ENCODE measurements around the gene GALNT16.
"Not testable (repeated sequence)": the region's sequence is repeated elsewhere in the genome, so short reads cannot be mapped to it uniquely, and the experiment has no call there.

Gene GALNT16

GRCh38 chr14:69260190-69260860, 367 bp downstream of the GALNT16 start:
- no peak for DNase-seq (ENCODE audit: low read depth)

DNA sequence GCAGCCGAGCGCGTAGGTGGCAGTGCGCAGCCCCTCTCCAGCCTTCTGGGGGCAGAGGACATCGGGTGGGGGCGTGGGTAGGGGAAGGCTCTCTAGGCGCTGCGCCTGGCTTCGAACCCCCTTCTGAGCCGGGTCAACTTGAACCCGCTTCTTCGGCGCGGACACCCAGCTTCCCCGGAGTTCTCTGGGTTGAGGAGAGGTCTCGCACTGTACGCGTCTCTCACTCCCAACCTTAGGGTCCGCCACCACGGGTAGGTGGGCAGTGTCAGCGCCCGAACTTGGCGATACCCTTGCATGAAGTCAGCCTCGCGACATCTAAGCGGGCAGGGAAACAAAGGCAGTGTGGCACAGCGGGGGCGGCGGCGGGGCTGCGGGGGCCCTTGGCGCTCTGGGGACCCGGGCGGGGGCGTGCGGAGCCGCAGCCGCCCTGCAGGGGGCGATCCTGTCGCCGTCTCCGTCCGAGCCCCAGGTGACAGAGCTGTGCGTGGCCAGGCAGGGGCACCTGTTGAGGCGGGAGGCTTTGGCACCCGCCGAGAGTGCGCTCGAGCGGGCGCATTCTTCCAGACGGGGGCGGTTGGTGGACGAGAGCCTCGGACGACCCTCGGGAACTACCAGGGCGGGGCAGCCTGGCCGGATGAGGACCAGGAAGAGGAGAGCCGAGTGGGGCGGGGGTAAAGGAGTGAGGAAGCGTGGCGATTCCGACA, 1.1 kb downstream of the GALNT16 start:
- DNase-seq (ENCODE audit: low read depth): peak; percentile 15

GRCh38 chr14:69261761-69262331, 1.9 kb downstream of the GALNT16 start:
- no peak for DNase-seq (ENCODE audit: low read depth)

- DNase-seq (ENCODE audit: low read depth): no peak
These were observed 2.6 kb downstream of the GALNT16 start for GRCh38 chr14:69262516-69262915.

DNA sequence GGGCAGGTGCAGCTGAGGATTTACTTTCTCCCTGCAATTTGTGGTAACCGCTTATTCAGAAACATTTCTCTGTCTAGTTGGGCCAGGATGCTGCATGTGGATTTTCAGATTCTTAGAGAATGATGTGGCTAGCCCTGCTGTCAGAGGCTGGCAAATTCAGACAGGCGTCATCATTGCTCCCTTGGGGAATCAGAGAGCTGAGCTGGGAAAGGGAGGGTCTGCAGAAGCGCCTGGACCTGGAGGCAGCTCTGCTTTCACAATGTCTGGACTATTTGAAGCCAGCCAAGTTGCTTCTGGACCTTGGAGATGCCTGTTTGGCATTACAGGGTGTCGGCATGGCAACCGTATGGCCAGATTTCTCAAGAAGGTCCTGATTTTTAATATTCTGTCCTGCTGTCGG, 3.4 kb downstream of the GALNT16 start:
- no peak for DNase-seq (ENCODE audit: low read depth)

GRCh38 chr14:69263771-69264170, 3.8 kb downstream of the GALNT16 start:
- no peak for DNase-seq (ENCODE audit: low read depth)

DNA sequence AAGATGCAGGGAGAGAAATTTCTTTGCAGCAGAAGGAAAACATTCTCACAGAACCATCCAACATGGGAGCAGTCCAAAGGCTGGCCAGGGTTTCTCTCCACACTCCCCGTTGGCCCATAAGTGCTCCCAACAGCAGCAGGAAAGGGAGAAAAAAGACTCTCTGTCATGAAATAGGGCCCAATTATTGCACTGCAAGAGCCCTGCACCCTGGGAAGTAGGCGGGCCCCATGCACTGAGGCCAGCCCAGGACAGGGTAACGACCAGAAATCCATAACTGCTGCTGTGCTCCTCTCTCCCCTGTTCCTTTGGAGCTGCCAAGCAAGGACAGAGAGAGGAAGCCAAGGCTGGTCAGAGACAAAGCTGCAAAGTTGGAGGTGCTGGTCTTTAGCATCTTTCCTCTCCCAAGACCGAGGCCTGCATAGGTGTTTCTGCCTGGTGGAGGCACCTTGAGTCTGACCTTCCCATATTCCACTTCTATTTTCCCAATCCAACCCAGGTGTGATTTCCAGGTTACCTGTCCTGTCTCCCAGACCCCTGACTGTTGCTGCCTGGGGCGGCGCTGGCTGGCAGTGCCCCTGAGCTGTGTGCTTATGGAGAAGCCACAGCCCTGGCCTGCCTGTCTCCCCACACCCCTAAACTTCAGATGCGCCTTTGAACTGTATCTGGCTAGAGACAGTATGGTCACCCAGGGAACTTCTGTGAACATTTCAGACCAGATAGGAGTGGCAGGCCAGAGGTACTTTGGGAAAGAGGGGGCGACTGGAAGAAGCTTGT, 6.8 kb downstream of the GALNT16 start:
- no peak for DNase-seq (ENCODE audit: low read depth)

DNA sequence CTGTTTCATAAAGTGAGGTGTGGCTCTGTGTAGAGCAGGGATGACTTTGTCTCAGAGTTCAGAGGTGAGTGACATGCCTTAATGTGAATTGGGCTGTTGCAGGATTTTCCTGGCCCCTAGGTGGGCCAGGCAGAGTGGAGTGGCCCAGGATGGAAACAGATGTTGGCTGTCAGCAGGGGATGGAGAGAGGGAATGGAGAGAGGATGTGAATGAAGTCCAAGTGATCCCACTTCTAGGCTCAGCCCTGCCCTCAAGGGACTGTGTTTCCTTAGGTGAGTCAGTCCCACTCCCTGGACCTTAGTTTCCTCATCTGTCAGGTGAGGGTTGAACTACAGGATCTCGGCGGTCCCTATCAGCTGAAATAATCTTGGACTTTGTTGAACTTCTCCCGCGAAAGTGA, 7.5 kb downstream of the GALNT16 start:
- DNase-seq (ENCODE audit: low read depth): no peak

DNA sequence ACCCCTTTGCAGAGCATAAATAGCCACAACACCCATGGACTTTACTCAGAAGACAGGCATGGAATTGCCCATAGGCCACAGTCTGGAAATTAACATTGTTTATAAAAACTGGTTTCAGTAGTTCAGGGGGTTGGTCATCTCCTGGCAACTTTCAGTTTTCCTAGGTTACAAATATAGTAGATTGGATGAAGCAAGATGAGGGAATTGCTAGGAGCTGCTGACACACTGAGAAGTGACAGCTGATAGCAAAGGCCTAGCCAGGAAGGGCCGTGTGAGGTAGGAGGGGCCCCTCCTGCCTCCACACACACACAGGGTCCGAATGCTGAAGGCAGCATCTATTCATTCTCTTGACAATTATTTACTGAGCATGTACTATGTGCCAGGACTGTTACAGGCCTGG, 8.3 kb downstream of the GALNT16 start:
- DNase-seq (ENCODE audit: low read depth): no peak

DNA sequence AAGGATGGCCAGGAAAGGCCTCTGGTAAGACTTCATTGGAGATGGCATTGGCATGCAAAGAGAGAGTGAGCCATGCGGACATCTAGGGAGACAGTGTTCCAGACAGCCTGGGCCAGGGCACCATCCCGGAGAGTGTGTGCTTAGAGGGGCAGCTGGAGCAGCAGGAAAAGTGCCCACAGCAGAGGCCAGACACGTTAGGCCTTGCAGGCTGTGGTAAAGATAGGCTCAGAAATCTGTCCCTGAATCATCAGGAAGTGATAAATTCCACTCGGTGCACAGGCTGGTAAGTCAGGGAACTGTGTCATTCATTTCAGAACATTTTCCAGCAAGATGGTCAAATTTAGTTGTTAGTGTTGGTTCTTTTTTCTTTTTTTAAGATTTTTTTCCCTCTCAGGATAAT, 8.8 kb downstream of the GALNT16 start:
- no peak for DNase-seq (ENCODE audit: low read depth)

GRCh38 chr14:69269381-69269780, 9.4 kb downstream of the GALNT16 start:
- no peak for DNase-seq (ENCODE audit: low read depth)

GRCh38 chr14:69270097-69270496, 10.1 kb downstream of the GALNT16 start:
- DNase-seq (ENCODE audit: low read depth): no peak

DNA sequence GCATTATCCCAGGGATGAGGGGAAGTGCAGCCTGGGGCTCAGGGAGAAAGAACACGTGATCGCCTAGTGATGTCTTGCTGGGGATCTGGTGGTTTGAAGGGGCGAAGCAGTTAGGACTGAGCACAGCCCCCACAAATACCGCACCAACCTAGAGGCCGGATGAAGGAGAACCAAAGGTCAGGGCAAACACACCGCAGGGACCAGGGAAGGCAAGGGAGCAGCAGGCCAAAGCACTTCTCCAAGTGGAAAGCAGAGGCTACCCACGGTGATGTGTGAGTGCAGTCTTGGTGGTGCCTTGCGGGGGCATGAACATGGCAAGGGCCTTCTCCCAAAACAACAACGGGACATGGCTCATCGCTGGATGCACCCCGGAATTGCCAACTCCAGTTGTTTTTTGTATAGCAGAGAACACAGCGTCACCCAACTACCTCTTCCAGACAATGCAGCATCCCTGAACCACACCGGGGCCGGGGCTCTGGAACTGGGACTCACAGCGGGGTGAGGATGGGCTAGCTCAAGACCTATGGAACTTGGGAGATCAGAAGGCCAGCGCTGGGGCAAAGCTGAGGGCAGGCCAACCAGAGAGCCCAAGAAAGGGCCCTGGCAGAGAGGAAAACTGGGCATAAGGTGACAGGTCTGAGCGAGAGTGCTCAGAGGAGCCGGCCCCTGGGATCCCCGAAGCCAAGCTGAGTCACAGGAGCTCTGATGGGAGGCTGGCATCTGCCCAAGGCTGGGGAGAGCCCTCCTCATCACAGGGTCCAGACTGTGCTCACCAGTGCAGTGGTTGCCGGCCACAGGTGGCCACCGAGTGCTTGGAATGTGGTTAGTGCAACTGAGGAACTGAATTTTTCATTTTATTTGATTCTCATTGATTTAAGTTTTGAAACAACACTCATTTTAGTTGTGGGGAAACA, 11.1 kb downstream of the GALNT16 start:
- DNase-seq (ENCODE audit: low read depth): no peak

GRCh38 chr14:69274321-69274720, 14.4 kb downstream of the GALNT16 start:
- DNase-seq (ENCODE audit: low read depth): no peak

DNA sequence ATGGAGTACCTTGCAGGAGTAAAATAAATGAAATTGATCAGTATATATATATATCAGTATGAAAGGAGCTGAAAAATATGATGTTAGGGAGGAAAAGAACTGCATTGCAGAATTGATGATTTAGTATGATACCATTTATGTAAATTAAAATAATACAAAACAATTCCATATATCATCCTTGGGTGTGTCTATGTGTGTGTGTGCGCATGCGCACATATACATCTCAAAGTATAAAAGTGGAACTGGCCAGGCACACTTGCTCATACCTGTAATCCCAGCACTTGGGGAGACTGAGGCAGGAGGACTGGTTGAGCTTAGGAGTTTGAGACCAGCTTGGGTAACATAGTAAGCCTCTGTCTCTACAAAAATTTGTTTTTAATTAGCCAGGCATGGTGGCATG, 15.4 kb downstream of the GALNT16 start:
- DNase-seq (ENCODE audit: low read depth): no peak

- not testable (repeated sequence) for DNase-seq (ENCODE audit: low read depth)
These were observed 17.4 kb downstream of the GALNT16 start for GRCh38 chr14:69277356-69277755.

GRCh38 chr14:69280746-69281291, 20.9 kb downstream of the GALNT16 start:
- DNase-seq (ENCODE audit: low read depth): no peak

DNA sequence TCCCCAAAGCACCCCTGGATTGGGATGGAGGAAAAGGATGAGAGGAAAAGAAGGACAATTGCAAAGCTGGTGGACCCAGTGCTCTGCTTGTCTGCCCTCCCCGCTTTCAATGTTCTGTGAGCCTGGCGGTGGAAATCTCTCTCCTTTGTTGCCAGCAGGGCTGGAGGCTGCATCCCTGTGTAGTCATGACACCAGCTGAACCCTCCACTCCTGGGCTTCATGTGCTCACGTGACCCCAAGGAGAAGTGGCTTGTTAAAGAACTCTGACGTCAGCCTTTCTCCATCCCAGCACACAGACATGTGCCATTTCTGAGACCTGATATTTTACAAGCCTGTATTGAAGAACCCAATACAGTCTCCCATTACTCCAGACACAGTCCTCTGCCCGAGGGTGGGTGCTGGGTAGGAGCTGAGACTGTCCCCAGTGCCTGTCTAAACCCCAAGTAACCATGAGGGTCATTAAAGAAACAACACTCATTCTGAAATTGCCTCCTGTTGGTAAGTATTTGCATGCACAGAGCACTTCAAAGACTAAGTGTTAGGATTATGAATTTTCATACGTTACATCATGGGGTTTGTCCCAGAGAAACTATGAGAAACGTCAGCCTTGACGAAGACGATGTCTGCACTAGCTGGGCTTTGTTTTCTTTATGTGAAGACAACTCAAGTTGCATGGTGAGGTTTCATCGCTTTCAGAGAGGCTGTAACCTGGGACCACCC, 21.7 kb downstream of the GALNT16 start:
- no peak for DNase-seq (ENCODE audit: low read depth)

DNA sequence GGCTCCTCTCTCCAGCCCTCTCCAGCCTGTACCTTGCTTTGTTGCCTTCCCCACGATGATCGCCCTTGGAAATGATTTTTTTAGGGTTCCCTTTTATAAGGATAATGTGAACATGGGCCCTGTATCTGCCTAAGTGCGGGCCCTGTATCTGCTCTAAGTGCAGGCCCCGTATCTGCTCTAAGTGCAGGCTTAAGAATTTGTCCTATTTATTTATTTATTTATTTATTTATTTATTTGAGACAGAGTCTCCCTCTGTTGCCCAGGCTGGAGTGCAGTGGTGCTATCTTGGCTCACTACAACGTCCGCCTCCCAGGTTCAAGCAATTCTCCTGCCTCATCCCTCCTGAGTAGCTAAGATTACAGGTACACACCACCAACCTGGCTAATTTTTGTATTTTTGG, 22.5 kb downstream of the GALNT16 start:
- no peak for DNase-seq (ENCODE audit: low read depth)

- no peak for DNase-seq (ENCODE audit: low read depth)
These were observed 24.2 kb downstream of the GALNT16 start for GRCh38 chr14:69284170-69284569.

Data from stimulated activated CD4-positive, alpha-beta T cell treated with anti-CD3 and anti-CD28 coated beads, Interleukin-2, amount 100 ng/mL, for 4 hours (primary cell).